HG03097 (cell line): ENCODE measurements around the gene LDLRAD2.

Source experiments
- ATAC-seq: cut with Tn5 transposase; IDR thresholded peaks from one replicate; pipeline ENCODE4 v1.9.1; 2021; ENCODE audit not compliant: unreplicated experiment, low FRiP score

LDLRAD2 gene

GRCh38 chr1:21857840-21858670, 46.0 kb downstream of the LDLRAD2 start:
- no peak for ATAC-seq

DNA sequence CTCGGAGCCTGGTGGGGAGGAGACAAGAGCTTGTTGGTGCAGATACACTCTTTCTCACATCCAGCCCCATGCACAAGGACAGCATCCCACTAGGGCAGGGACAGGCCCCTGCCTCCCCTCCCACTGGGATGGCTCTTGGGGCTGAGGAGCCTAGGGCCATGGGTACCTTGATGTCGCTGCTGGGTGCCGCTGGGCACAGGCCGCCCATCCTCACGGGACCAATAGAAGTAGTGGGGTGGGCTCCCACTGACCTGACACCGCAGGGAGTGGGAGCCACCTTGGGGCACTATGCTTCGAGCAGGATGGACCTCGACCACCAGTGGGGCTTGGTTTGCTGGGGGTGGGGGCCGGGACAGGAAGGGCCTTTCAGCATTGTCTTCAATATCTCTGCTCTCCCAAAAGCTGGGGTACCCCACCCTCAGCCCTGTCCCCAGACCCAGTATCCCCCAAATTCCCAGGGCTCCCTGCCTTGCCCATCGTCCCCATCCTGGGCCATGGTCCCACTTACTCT, 47.7 kb downstream of the LDLRAD2 start:
- no peak for ATAC-seq

DNA sequence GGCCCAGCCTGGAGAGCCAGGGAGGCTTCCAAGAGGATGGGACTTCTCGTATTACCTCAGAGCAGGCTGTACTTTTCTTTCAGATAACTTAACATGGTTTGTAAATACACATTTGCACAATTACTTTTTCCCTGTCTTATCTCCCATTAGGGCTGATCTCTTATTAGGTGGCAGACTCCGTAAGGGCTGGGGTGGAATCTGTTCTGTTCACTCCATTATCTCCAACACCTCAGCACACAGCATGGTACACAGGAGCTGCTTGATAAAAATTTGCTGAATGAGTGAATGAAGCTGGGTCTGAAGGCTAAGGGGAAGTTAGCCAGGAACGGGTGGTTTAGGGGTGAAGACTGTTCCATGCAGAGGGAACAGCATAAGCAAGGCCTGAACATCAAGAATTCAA, 48.9 kb downstream of the LDLRAD2 start:
- no peak for ATAC-seq

DNA sequence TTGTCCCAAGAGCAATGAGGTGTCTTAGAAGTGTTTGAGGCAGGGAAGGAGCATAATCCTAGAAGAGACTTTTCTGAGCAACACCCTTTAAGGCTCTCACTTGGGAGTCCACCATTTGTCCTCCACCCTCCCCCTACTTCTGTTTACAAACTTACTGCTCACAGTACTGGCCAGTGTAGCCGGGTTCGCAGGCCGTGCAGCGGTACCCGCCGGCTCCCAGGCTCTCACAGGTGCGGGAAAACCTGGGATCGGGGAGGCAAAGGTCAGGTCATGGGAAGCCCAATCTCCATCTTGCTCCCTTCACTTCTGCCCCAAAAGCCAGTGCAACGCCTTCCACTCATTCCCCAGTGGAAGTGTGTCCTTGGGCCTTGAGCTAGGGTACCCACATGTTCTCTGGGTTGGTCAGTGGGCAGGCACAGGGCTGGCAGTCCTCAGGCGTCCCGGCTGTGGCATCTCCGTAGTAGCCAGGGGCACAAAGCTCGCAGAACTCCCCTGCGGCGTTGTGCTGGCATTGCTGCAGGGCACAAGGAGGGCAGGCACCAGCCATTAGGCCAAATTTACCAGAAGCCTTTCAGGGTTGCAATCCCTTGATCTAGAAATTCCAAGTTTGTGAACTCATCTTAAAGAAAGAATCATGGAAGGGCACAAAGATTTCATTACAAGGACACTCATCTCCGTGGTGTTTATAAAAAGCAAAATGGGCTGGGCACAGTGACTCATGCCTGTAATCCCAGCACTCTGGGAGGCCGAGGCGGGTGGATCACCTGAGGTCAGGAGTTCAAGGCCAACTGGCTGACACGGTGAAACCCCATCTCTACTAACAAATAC, 49.8 kb downstream of the LDLRAD2 start:
- no peak for ATAC-seq

DNA sequence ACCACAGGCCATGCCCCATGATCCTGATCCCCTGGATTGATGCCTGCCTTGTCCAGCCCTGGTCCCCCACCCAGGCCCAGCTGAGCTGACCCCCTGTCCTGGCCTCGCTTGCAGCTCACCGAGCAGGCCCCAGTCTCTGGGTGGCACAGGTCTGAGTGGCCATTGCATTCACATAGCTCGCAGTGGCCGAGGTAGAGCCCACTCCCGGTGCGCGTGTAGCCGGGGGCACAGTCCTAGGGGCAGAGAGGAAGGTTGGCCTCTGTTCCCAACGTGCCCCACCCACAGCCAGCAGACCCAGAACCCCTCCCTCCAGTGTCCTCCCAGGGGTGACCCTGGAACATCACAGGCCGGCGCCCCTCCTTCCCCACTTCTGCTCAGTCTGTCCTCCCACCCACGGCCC, 51.9 kb downstream of the LDLRAD2 start:
- ATAC-seq: no peak

GRCh38 chr1:21864730-21865129, 52.7 kb downstream of the LDLRAD2 start:
- no peak for ATAC-seq

DNA sequence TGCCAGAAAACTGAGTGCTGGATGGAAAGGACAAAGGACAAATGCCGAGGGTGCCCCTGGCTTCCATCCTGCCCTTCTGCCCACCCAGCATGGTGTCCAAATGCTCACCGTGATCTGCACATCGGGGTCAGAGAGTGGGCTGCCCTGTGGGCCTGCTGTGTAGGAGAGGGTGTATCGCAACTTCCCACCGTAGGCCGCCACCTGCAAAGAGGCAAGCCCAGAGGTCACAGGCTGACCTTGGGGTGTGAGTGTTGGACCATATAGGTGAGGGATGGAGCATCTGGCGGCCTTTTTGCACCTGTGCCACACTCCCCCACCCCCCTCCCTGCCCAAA, 53.5 kb downstream of the LDLRAD2 start:
- no peak for ATAC-seq

DNA sequence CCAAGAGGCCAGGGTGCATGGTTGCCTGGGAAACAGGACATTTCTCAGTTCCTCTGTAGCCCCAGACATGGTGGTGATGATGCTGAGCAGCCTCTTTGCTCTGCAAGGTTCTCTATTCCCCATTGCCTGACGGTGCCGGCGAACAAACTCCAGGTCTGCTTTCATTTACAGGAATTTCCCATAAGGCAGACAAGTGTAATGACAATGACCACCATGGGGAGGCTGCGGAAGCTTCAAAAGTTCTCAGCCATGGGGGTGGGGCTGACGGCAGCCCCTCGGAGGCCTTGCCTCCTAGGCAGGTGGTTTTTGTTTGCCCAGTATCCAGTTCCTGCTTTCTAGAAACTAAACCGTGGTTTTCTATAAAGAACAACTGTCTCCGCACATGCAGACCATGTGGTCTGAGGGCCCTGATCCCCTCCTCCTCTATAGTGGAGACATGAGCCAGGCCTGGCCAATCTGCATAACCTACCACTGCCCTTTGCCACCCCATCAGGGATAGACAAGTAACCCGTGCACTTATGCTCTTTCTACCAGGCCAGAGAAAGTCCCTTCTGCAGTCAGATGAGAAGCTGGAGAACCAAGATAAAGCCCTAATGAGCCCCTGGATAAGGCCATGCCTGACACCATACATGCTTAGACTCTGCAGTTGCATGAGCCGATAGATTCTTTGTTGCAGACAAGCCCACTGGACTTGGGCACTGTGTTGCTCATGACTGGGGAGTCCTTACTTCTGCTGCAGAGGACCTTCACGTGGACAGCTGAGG, 54.1 kb downstream of the LDLRAD2 start:
- ATAC-seq: peak; percentile 55

- ATAC-seq: no peak
Measured at GRCh38 chr1:21866707-21867043, 54.6 kb downstream of the LDLRAD2 start.

DNA sequence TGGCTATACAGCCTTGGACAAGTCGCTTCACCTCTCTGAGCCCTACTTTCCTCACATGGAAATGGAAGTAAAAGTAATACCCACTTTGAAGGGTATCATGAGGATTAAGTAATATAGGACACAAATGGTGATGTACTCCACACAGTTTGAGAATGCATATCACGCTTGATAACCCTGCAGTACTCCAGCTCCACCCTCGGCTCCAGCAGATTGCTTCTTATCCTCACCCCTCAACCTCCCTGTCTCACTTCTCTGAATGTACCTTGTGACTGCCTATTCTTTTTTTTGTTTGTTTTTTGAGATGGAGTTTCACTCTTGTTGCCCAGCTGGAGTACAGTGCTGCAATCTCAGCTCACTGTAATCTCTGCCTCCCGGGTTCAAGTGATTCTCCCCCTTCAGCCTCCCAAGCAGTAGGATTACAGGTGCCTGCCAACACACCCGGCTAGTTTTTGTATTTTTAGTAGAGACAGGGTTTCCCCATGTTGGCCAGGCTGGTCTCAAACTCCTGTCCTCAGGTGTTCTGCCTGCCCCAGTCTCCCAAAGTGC, 55.5 kb downstream of the LDLRAD2 start:
- no peak for ATAC-seq

DNA sequence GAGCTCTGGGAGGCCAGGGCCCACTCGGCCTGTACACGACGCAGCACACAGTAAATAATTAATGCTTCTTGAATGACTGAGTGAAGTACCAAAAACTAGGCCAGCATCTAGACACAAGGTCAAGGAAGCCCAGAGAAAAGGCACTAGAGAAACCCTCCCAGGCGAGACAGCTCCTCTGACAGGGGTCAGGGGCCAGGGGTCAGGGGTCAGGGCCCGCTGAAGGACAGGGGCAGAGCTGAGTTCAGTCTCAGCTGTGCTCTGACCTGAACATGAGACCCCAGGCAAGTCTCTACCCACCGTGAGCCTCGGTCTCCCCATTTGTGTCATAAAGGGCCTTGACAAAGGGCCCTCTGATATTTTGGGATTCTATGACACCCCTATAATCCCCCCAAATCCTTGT, 56.4 kb downstream of the LDLRAD2 start:
- no peak for ATAC-seq

DNA sequence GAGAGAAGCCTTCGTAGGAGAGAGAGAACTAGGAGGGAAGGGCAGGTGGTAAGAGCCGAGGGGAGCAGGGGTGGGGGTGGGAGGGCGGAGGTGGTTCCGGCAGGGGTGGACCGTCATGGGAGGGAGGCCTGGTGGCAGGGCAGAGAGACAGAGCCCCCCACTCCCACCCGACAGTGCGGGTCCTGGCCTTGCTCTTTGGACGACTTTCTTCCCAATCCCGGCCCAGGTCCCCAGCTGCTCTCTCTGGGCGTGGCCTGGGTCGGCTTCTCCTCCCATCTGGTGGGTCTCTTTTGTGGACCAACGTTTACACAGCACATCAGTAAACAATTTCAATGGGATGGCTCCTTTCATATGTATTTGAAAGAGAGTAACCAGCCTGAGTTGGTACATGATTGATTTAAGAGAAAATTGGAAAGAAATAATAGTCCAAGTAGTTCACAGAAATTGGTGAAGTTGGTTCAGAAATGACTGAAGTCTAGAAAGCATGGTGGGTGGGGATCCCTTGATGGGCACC, 56.9 kb downstream of the LDLRAD2 start:
- ATAC-seq: no peak

- no peak for ATAC-seq
Measured at GRCh38 chr1:21869620-21870121, 57.6 kb downstream of the LDLRAD2 start.

- no peak for ATAC-seq
Measured at GRCh38 chr1:21870611-21871010, 58.5 kb downstream of the LDLRAD2 start.

DNA sequence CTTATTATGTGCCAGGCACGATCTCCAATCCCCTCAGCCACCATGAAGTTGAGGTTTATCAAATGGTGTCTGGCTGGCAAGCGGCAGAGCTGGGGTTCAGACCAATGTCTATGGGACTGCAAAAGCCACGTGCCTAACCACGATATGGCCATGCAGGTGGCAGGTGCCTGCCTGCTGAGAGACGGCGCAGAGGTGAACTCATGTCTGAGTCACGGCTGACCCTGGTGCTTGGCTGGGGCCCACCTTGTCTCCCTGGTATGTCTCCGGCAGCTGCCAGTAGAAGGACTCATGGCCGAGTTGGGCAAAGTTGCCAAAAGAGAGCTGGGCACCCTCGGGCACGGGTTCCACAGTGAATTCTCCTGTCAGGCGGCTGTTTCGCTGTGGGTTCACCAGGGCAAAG, 59.9 kb downstream of the LDLRAD2 start:
- ATAC-seq: no peak

DNA sequence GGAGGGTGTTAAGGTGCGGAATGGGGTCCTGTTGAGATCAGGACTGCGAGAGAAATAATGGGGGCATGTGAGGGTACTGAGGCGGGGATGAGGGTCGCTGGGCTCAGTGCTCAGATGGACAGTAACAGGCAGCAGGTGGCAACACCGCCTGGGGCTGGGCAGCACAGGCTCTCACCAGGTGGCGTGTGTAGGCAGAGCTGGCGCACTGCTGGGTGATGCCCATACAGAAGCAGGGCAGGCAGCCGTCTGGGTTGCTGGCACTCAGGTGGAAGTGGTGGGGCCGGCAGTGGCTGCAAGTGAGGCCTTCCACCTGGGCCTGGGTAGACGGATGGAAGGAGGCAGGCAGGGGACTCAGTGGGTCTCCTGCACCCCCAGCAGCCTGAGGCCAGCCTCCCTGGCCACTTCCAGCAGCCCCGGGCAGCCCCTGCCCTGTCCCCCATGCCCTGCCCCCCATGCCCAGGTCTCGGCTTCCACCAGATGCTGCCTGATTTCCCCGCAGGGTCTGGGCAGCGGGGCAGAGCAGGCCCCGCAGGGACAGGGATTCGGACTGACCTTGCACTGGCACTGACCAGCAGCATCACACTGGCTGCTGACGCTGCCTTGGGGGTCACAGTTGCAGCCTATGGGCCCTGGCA, 60.5 kb downstream of the LDLRAD2 start:
- ATAC-seq: no peak

- ATAC-seq: no peak
Measured at GRCh38 chr1:21873174-21873573, 61.1 kb downstream of the LDLRAD2 start.

GRCh38 chr1:21873761-21874160, 61.7 kb downstream of the LDLRAD2 start:
- ATAC-seq: no peak

GRCh38 chr1:21874328-21874727, 62.3 kb downstream of the LDLRAD2 start:
- no peak for ATAC-seq
